Subcutaneous adipose tissue (tissue), 4 donors: ENCODE measurements around the gene GLIS1. TPM values are rescaled to one million over a fixed set of nuclear protein-coding genes. Genes with fewer than 3 reads are reported as not detected.

ENCODE experiments used
- CTCF ChIP-seq: fragments of 450-650 bp; IDR thresholded peaks from one replicate; pipeline ENCODE4 v1.5.1; 2016; ENCODE audit warnings: low read depth, mild to moderate bottlenecking, control low read depth, antibody characterized with exemption, moderate library complexity
- small RNA-seq: library from RNA; depleted of rRNA; stranded (forward); fragments of <200 nt; gene quantifications from one replicate; pipeline ENCODE3, GENCODE V24; 2016
- total RNA-seq, 4 donors: library from RNA; depleted of rRNA; stranded (reverse); fragments of >200 nt; gene quantifications; one replicate each; pipeline ENCODE4 v1.1.0, GENCODE V29; 2016

GLIS1 gene
- total RNA-seq, 4 donors from 2014 or later, result 0.17 to 3.6 TPM; not detected in 2

- no peak for TF ChIP-seq CTCF
Measured at GRCh38 chr1:53462193-53462592, 276.8 kb downstream of the GLIS1 start.

- no peak for TF ChIP-seq CTCF
Measured at GRCh38 chr1:53461323-53462044, 277.5 kb downstream of the GLIS1 start.

- no peak for TF ChIP-seq CTCF
Measured at GRCh38 chr1:53460666-53461322, 278.2 kb downstream of the GLIS1 start.

DNA sequence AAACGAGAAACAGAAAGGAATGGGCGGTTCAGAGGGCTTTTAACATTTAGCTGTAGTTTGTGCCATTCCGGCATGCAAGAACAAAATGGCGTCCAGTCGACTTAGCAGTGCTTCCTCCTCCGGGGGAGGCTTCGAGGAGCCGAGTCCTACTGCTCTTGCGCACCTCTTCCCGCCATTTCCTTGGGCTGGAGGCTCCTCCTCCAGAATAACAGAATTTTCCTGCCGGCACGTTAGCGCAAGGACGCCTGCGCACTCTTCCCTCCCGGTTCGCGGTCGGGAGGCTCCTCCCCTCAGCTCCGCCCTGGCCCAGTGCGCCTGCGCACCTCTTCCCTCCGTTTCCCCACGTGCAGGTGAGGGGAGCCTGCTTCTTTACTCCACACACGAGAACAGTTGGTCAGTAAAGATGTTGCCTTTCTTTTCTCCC is 278.7 kb downstream of the GLIS1 start:
- TF ChIP-seq CTCF, result no peak

- no peak for TF ChIP-seq CTCF
Measured at GRCh38 chr1:53459321-53460175, 279.4 kb downstream of the GLIS1 start, which contains the start of gene DMRTB1. Gene DMRTB1 (plus strand): TSS chr1:53459399. CDS start chr1:53459454, 55 bp downstream.

DNA sequence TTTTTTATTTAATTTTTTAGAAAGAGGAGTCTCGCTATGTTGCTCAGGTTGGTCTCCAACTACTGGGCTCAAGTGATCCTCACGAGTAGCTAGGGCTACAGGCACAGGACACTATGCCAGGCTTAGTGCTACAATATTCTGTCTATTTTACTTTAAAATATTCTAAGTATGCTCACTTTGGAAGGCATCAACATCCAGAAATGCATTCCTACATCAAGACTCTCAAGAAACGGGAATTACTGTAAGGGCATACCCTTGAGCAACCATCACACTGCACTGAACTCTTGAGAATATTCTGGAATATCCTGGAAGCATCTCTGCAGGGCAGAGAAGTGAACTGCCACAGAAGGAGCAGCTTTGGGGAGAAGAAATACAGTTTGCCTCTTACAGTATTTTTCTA is 280.3 kb downstream of the GLIS1 start:
- no peak for TF ChIP-seq CTCF

Small RNA genes within 50 kb of the gene (small RNA-seq; reads per million reads assigned to genes)
- not detected for gene RF00418
- not detected for gene RNU7-95P

Other genes starting within 250 kb of the GLIS1 start
- gene NDC1, start 99.1 kb upstream of the GLIS1 start, total RNA-seq, result 10 to 100 TPM in 2 of 4 donors, 1 to 10 TPM in 2; 6.0 to 15.1 (median 11.9) TPM
- gene YIPF1, start 150.6 kb upstream of the GLIS1 start, total RNA-seq, result 10 to 100 TPM; 17.0 to 35.2 (median 23.9) TPM
- gene DIO1, start 155.0 kb upstream of the GLIS1 start, total RNA-seq, result not detected
- gene IFT25, start 206.5 kb upstream of the GLIS1 start, total RNA-seq, result 10 to 100 TPM; 13.2 to 34.1 (median 21.7) TPM
- gene LRRC42, start 207.2 kb upstream of the GLIS1 start, total RNA-seq, result 10 to 100 TPM in 3 of 4 donors, 1 to 10 TPM in 1; 9.6 to 19.4 (median 15.3) TPM